Measurements from ENCODE around the gene SOAT1. TPM values are rescaled to one million over a fixed set of nuclear protein-coding genes. Genes with fewer than 3 reads are reported as not detected.
"Not testable (repeated sequence)": the region's sequence is repeated elsewhere in the genome, so short reads cannot be mapped to it uniquely, and the experiment has no call there.

Gene SOAT1
- total RNA-seq, 1 donor, result 37.6 TPM

- no peak for TF ChIP-seq CTCF (IDR thresholded peaks at IDR 0.05; ENCODE audit: insufficient read depth, low read depth, low read length)
- no peak for DNase-seq (ENCODE audit: low read depth)
- no peak overlapping the region for H3K4me3 ChIP-seq (ENCODE audit: low read depth, low read length)
Observed at GRCh38 chr1:179385510-179385909, 91.9 kb downstream of the SOAT1 start.

- no peak for TF ChIP-seq CTCF (IDR thresholded peaks at IDR 0.05; ENCODE audit: insufficient read depth, low read depth, low read length)
- DNase-seq (ENCODE audit: low read depth), result no peak
- H3K4me3 ChIP-seq (ENCODE audit: low read depth, low read length), result no peak overlapping the region
Observed at GRCh38 chr1:179393721-179394120, 100.1 kb downstream of the SOAT1 start.

GRCh38 chr1:179399399-179399798, 105.8 kb downstream of the SOAT1 start:
- not testable (repeated sequence) for DNase-seq (ENCODE audit: low read depth); H3K4me3 ChIP-seq (ENCODE audit: low read depth, low read length)

Small RNA genes within 50 kb of the gene (small RNA-seq; reads per million reads assigned to genes)
- gene AL512326.2, result not detected

Other genes starting within 250 kb of the SOAT1 start
- 35.4 and 41.2 TPM in 2 replicates for gene TOR3A, start 211.7 kb upstream of the SOAT1 start, total RNA-seq
- gene ABL2, start 64.1 kb upstream of the SOAT1 start, total RNA-seq, result 60.9 and 66.9 TPM in 2 replicates
- gene AXDND1, start 72.2 kb downstream of the SOAT1 start, total RNA-seq, result 0.64 TPM in 1 of 2 replicates, not detected in the other